Stimulated activated CD4-positive, alpha-beta T cell treated with anti-CD3 and anti-CD28 coated beads, Interleukin-4, amount 100 ng/mL, for 4 hours (primary cell): Measurements from ENCODE around the gene IGFBP6.

ENCODE experiments used
- DNase-seq, 2 experiments: peaks; one replicate each; pipeline ENCODE4 v3.0.0-alpha.2; 2020

The IGFBP6 gene

GRCh38 chr12:53097564-53098353 is at the start of gene IGFBP6:
IGFBP6 (plus strand) TSS chr12:53097667; CDS start chr12:53097718, 51 bp downstream.
- DNase-seq, result peak; percentile 35 to 55

- DNase-seq, result no peak
These were observed 49.3 kb upstream of the IGFBP6 start for GRCh38 chr12:53048033-53048779.

- DNase-seq, result no peak
These were observed 48.6 kb upstream of the IGFBP6 start for GRCh38 chr12:53048780-53049401.

GRCh38 chr12:53049571-53050318 is 47.7 kb upstream of the IGFBP6 start, which contains the start of gene TNS2:
TNS2 (plus strand) TSS chr12:53050065; CDS start chr12:53050186, 121 bp downstream.
- no peak for DNase-seq

GRCh38 chr12:53050426-53051057 is 46.9 kb upstream of the IGFBP6 start:
- DNase-seq, result no peak

- no peak for DNase-seq
These were observed 46.2 kb upstream of the IGFBP6 start for GRCh38 chr12:53051058-53051880.

GRCh38 chr12:53051881-53052412 is 45.5 kb upstream of the IGFBP6 start:
- DNase-seq, result no peak

GRCh38 chr12:53052419-53053217 is 44.8 kb upstream of the IGFBP6 start:
- DNase-seq, result no peak

GRCh38 chr12:53053218-53054111 is 44.0 kb upstream of the IGFBP6 start:
- peak; percentile 43 to 53 for DNase-seq

- peak; percentile 91 to 93 for DNase-seq
These were observed 43.2 kb upstream of the IGFBP6 start for GRCh38 chr12:53054112-53054878.

GRCh38 chr12:53055471-53056266 is 41.8 kb upstream of the IGFBP6 start:
- DNase-seq, result no peak

GRCh38 chr12:53056296-53056695 is 41.2 kb upstream of the IGFBP6 start:
- DNase-seq, result no peak

- no peak for DNase-seq
These were observed 40.6 kb upstream of the IGFBP6 start for GRCh38 chr12:53056901-53057300.

GRCh38 chr12:53057816-53058500 is 39.5 kb upstream of the IGFBP6 start:
- no peak for DNase-seq

GRCh38 chr12:53058674-53059433 is 38.6 kb upstream of the IGFBP6 start:
- no peak for DNase-seq
